B cell (primary cell): Measurements from ENCODE around the gene GMPR2. TPM values are rescaled to one million over a fixed set of nuclear protein-coding genes. Genes with fewer than 3 reads are reported as not detected.
A peak's percentile ranks its signal among the peaks of the same experiment; 100 is the strongest.

ENCODE experiments used
- ATAC-seq: fragments of 200-7000 bp; cut with Tn5 transposase; one replicate; pipeline ENCODE4 v1.10.0; 2021; ENCODE audit warnings: low read depth, mild to moderate bottlenecking, moderate number of reproducible peaks, moderate library complexity
- CTCF ChIA-PET: fragments of 350-600 bp; sonication (Branson Sonifier 250); formaldehyde crosslinking; loops from one replicate; lab custom pipeline; 2021; ENCODE audit warnings: antibody characterized with exemption, inconsistent platforms; lab: Charles Lee
- POLR2A ChIA-PET: fragments of 350-600 bp; sonication (Branson Sonifier 250); formaldehyde crosslinking; loops from one replicate; lab custom pipeline; 2021; ENCODE audit warnings: antibody characterized with exemption; lab: Charles Lee
- DNase-seq: peaks from one replicate; pipeline ENCODE4 v3.0.0; 2013
- H2AFZ ChIP-seq: 2 replicates; pipeline ENCODE4 v1.6.1; 2012; ENCODE audit warnings: mild to moderate bottlenecking, low read depth, low read length; ENCODE audit not compliant: insufficient read depth, poor library complexity, severe bottlenecking
- H3K27ac ChIP-seq, 2 donors: 1 replicate in 1 of 2; 2 replicates in 1 of 2; pipeline ENCODE4 v1.5.1; 2012 to 2013; ENCODE audit warnings: low read length in 2 of 2, mild to moderate bottlenecking in 2 of 2, moderate library complexity in 1 of 2
- H3K27me3 ChIP-seq, 4 experiments: fragments of 200-600 bp in 1 of 4; sonication (generic) in 1 of 4; replicated peaks in 1 of 4; 1 replicate in 2 of 4; 2 replicates in 2 of 4; pipeline versions ENCODE4 v1.6.1 to v1.7.0; 2013 to 2016; ENCODE audit warnings: low read length in 3 of 4, mild to moderate bottlenecking in 2 of 4, mixed read lengths in 1 of 4, moderate library complexity in 1 of 4; ENCODE audit not compliant: insufficient read depth in 4 of 4, control insufficient read depth in 3 of 4; ENCODE audit errors: control extremely low read depth in 1 of 4
- H3K36me3 ChIP-seq, 2 experiments: replicated peaks in 1 of 2; 1 replicate in 1 of 2; 2 replicates in 1 of 2; pipeline versions ENCODE4 v1.6.1 to v1.7.1; 2013; ENCODE audit warnings: low read length in 1 of 2; ENCODE audit not compliant: insufficient read depth in 2 of 2, control insufficient read depth in 1 of 2; ENCODE audit errors: control extremely low read depth in 1 of 2, extremely low read depth in 1 of 2
- H3K4me1 ChIP-seq, 2 donors: fragments of 200-600 bp in 1 of 2; sonication (generic) in 1 of 2; 1 replicate in 1 of 2; 2 replicates in 1 of 2; pipeline versions ENCODE4 v1.5.1 to v1.6.1; 2013 to 2017; ENCODE audit warnings: low read length in 2 of 2; ENCODE audit not compliant: control insufficient read depth in 2 of 2, insufficient read depth in 2 of 2
- H3K4me2 ChIP-seq: replicated peaks from 2 replicates; pipeline ENCODE3; 2012; ENCODE audit warnings: mild to moderate bottlenecking, low read depth, low read length; ENCODE audit not compliant: poor library complexity, severe bottlenecking
- H3K4me3 ChIP-seq, 5 experiments: fragments of 200-600 bp in 1 of 5; sonication (generic) in 1 of 5; 1 replicate in 3 of 5; 2 replicates in 2 of 5; pipeline versions ENCODE4 v1.5.1 to v1.7.0; 2011 to 2016; ENCODE audit warnings: low read length in 4 of 5, mild to moderate bottlenecking in 4 of 5, low read depth in 2 of 5, control low read depth in 1 of 5, moderate library complexity in 1 of 5; ENCODE audit not compliant: insufficient read depth in 1 of 5; ENCODE audit errors: control extremely low read depth in 1 of 5, extremely low read depth in 1 of 5
- H3K79me2 ChIP-seq: fragments of 200-600 bp; sonication (generic); one replicate; pipeline ENCODE4 v1.6.0; 2016; ENCODE audit warnings: low read length; ENCODE audit not compliant: control insufficient read depth, insufficient read depth
- H3K9ac ChIP-seq: fragments of 200-600 bp; sonication (generic); 2 replicates; pipeline ENCODE4 v1.6.1; 2017; ENCODE audit warnings: mild to moderate bottlenecking, low read length, moderate library complexity
- H3K9me3 ChIP-seq, 3 donors: one replicate each; pipeline versions ENCODE4 v1.6.1 to v1.7.1; 2013; ENCODE audit warnings: low read length in 2 of 3; ENCODE audit not compliant: control insufficient read depth in 2 of 3, insufficient read depth in 1 of 3; ENCODE audit errors: control extremely low read depth in 1 of 3
- H4K20me1 ChIP-seq: 2 replicates; pipeline ENCODE4 v1.6.0; 2012; ENCODE audit warnings: mild to moderate bottlenecking, low read length; ENCODE audit not compliant: insufficient read depth, control insufficient read depth, poor library complexity, severe bottlenecking
- H3K27ac Mint-ChIP-seq: one replicate; pipeline ENCODE4 v1.8.0; 2021; ENCODE audit warnings: mixed read lengths
- H3K27me3 Mint-ChIP-seq: one replicate; pipeline ENCODE4 v1.8.0; 2021; ENCODE audit warnings: mixed read lengths
- H3K4me1 Mint-ChIP-seq: one replicate; pipeline ENCODE4 v1.8.0; 2021; ENCODE audit warnings: mixed read lengths
- H3K4me3 Mint-ChIP-seq: one replicate; pipeline ENCODE4 v1.8.0; 2021; ENCODE audit warnings: mixed read lengths
- H3K9me3 Mint-ChIP-seq: one replicate; pipeline ENCODE4 v1.8.0; 2022; ENCODE audit warnings: mixed read lengths; ENCODE audit not compliant: insufficient read depth
- EZH2 ChIP-seq: IDR thresholded peaks from 2 replicates; pipeline ENCODE4 v1.6.1; 2012; ENCODE audit warnings: borderline replicate concordance, low read depth, mild to moderate bottlenecking, moderate library complexity, low read length; ENCODE audit not compliant: insufficient read depth, poor library complexity, severe bottlenecking
- WGBS: methylation state at CpG from one replicate; pipeline ENCODE4 v1.1.5; 2013; ENCODE audit warnings: missing lambda C conversion rate; ENCODE audit not compliant: insufficient coverage; 5-methylcytosine and 5-hydroxymethylcytosine counted together
- intact Hi-C: fragments of 100-400 bp; cut with micrococcal nuclease; formaldehyde crosslinking; loops from one replicate; pipeline ENCODE4 v1.10.0; 2022
- polyA plus RNA-seq: library from polyadenylated mRNA; depleted of rRNA; stranded (reverse); fragments of >200 nt; gene quantifications from 2 replicates; pipeline ENCODE4 v1.2.3, GENCODE V29; 2012
- total RNA-seq, 2 donors: library from RNA; stranded (reverse); fragments of 120-200 nt in 1 of 2; gene quantifications; 1 replicate in 1 of 2; 2 replicates in 1 of 2; pipeline versions ENCODE4 v1.2.3 to v1.2.4, GENCODE V29; 2013 to 2022
- TF ChIP-seq, protein P1 (sequence below): fragments of 200-600 bp; IDR thresholded peaks from one replicate; pipeline ENCODE4 v1.8.0; 2022; ENCODE audit warnings: antibody characterized with exemption, mild to moderate bottlenecking

Gene GMPR2
- total and polyA plus RNA-seq, 2 donors (not counting 1 experiment from before 2014, with no cell fraction given), result 39.7 to 58.7 TPM

GRCh38 chr14:24282736-24283135 lies 50.0 kb downstream of the GMPR2 start:
- peak overlapping the region; percentile 26 for H3K27ac Mint-ChIP-seq
- H3K27ac ChIP-seq, result no peak overlapping the region
- H3K9me3 Mint-ChIP-seq, result no peaks in the 10 kb centered on the region
- POLR2A ChIA-PET, result interaction anchor here (1.5 kb wide), 1 partner anchor 12 kb away, joined by 3 read pairs; the partner anchor contains the start of gene RABGGTA
- H3K36me3 ChIP-seq, result no peaks in the 10 kb centered on the region
- H3K4me3 Mint-ChIP-seq, result no peak overlapping the region
- intact Hi-C loops, result no loop called here
- H3K4me2 ChIP-seq, result no peak overlapping the region
- TF ChIP-seq, protein P1, sequence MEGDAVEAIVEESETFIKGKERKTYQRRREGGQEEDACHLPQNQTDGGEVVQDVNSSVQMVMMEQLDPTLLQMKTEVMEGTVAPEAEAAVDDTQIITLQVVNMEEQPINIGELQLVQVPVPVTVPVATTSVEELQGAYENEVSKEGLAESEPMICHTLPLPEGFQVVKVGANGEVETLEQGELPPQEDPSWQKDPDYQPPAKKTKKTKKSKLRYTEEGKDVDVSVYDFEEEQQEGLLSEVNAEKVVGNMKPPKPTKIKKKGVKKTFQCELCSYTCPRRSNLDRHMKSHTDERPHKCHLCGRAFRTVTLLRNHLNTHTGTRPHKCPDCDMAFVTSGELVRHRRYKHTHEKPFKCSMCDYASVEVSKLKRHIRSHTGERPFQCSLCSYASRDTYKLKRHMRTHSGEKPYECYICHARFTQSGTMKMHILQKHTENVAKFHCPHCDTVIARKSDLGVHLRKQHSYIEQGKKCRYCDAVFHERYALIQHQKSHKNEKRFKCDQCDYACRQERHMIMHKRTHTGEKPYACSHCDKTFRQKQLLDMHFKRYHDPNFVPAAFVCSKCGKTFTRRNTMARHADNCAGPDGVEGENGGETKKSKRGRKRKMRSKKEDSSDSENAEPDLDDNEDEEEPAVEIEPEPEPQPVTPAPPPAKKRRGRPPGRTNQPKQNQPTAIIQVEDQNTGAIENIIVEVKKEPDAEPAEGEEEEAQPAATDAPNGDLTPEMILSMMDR, result no peak
- TF ChIP-seq EZH2, result no peak
- DNase-seq (no peak), ATAC-seq (no peak)
- peaks cover 44% of the 10 kb centered on the region for H3K4me1 Mint-ChIP-seq
- no peaks in the 10 kb centered on the region for H3K27me3 ChIP-seq
- WGBS, result 98% methylated on average over 3 of the region's 3 CpGs
- H3K9me3 ChIP-seq, result peaks cover 0 to 4% (median 0%) of the 10 kb centered on the region in 3 donors
- H4K20me1 ChIP-seq, result no peaks in the 10 kb centered on the region
- peaks cover 32% of the 10 kb centered on the region for H3K79me2 ChIP-seq
- CTCF ChIA-PET, result interaction anchor here (1.0 to 7.1 kb wide), 6 partner anchors 11 to 68 kb away, joined by 3 to 93 read pairs (median 12); partner anchors contain the start of genes CIDEB, DHRS1, NOP9 and RABGGTA
- H3K4me1 ChIP-seq, result peaks cover 28 to 48% of the 10 kb centered on the region in 2 donors
- H3K4me3 ChIP-seq, result no peak overlapping the region
- H3K9ac ChIP-seq, result no peak overlapping the region
- no peaks in the 10 kb centered on the region for H3K27me3 Mint-ChIP-seq
- no peak overlapping the region for H2AFZ ChIP-seq

- Mint-ChIP-seq H3K9me3 (no peaks in the 10 kb centered on the region), H3K4me3 (no peak overlapping the region), H3K27ac (peak overlapping the region; percentile 23), H3K27me3 (no peaks in the 10 kb centered on the region), H3K4me1 (peaks cover 32% of the 10 kb centered on the region)
- Histone ChIP-seq H3K9me3 (no peaks in the 10 kb centered on the region), H4K20me1 (no peaks in the 10 kb centered on the region), H3K4me2 (no peak overlapping the region), H3K9ac (no peak overlapping the region), H3K36me3 (no peaks in the 10 kb centered on the region), H3K27ac (no peak overlapping the region), H3K79me2 (peaks cover 29% of the 10 kb centered on the region), H2AFZ (no peak overlapping the region), H3K4me3 (no peak overlapping the region), H3K4me1 (peaks cover 16 to 36% of the 10 kb centered on the region in 2 donors), H3K27me3 (no peaks in the 10 kb centered on the region)
- TF ChIP-seq, protein P1, result no peak
- TF ChIP-seq EZH2, result no peak
- intact Hi-C loops, result no loop called here
- CTCF ChIA-PET, result interaction anchor here (0.6 to 7.1 kb wide), 6 partner anchors 9 to 69 kb away, joined by 3 to 93 read pairs (median 4); partner anchors contain the start of genes CIDEB, DHRS1, NOP9 and RABGGTA
- DNase-seq, result no peak
- POLR2A ChIA-PET, result no interaction called here
- WGBS, result 98% methylated on average over 5 of the region's 5 CpGs
- ATAC-seq, result no peak
Measured at GRCh38 chr14:24283796-24284460, 51.2 kb downstream of the GMPR2 start.
